HG02763 (cell line): ENCODE results near the gene MISP3.

Experiments used
- ATAC-seq: cut with Tn5 transposase; IDR thresholded peaks from one replicate; pipeline ENCODE4 v1.9.1; 2021; ENCODE audit warnings: mild to moderate bottlenecking, moderate library complexity; ENCODE audit not compliant: unreplicated experiment

The MISP3 gene

DNA sequence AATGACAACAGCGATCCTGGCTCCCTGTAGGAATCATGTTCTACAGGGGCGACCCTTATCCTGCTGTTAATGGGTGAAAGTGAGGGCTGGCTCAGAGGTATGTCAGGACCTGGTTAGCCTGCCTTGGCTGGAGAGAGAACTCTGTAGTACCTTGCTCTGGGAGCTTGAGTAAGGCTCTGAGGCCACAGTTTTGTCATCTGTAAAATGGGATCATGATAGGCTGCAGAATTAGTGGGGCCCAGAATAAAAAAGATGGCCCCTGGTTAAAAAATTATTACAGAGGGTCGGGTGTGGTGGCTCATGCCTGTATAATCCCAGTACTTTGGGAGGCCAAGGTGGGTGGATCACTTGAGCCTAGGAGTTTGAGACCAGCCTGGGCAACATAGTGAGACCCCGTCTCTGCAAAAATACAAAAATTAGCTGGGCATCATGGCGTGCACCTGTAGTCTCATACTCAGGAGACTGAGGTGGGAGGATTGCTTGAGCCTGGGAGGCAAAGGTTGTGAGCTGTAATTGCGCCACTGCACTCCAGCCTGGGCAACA, 28.5 kb downstream of the MISP3 start:
- no peak for ATAC-seq

DNA sequence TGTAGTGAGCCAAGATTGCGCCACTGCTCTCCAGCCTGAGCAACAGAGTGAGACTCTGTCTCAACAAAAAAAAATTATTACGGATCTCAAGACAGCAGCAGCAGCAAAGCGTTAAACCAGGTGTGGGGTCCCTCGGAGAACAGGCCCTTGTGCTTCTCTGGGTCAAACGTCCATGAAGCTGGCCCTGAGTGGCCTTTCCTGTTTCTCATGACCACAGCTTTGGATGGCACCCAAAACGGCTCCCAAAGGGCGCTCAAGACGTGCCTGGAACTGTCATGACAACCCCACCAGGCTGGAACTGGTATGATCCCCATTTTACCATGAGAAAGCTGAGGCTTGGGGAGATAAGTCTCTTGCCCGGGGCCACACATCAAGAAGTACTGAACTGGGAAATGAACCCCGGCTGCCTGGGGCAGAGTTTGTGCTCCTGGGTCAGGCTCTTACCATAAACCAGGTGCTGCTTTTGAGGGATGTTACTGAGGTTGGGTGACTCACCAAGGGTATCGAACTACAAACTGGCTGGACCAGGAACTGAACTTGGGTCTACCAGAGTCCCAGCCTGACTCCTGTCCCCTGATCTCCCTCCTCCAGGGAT, 29.6 kb downstream of the MISP3 start:
- ATAC-seq, result no peak

DNA sequence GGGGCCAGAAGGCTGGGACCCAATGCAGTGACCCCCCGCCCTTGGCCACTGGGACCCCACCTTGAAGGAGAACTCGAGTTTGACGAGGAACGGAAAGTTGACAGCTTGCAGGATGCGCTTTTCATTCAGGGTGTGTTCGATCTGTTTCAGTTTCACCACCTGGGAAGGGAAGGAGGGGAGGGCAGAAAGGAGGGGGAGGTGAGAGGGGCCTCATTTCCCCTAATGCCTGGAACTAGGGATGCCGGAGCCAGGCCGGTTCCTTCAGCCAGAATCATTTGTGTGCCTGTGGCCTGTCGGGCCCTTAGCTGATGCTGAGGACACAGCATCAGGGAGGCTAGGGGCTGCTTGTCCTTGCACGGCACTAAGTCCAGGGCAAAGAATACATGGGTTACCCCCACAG, 30.2 kb downstream of the MISP3 start:
- no peak for ATAC-seq

DNA sequence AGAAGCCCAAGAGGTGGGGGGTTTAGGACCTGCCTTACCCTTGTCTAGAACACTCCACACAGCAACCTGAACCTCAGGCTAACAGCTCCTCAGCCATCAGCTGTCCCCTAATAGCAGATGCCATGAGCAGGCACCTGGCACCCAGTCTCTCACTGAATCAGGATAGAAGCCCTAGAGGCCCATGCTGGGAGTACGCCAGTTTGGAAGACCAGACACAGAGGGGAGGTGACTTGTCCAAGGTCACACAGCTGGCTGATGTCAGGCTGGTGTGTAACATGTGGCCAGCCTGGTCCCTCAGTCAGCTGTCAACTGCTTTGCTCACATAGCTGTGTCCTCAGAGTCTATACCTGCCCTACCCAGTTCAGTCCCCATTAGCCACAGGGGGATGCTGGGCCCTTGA, 30.7 kb downstream of the MISP3 start:
- no peak for ATAC-seq

DNA sequence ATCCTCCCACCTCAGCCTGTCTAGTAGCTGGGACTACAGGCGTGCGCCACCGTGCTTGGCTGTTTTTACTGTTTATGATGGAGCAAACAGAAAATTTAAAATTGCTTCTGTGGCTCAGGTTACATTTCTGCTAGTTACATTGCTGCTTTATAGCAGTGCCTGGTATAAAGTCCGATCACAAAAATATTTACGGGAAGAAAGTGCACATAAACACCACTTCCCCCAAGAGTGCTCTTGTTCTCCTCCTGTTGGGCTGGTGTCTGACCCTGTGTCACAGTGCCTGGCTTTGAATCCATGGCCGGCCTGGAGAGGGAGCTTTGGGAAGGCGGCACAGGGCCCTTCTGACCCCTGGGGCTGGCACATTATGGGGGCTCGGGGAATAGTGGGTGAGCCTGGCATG, 33.1 kb downstream of the MISP3 start:
- ATAC-seq, result no peak

DNA sequence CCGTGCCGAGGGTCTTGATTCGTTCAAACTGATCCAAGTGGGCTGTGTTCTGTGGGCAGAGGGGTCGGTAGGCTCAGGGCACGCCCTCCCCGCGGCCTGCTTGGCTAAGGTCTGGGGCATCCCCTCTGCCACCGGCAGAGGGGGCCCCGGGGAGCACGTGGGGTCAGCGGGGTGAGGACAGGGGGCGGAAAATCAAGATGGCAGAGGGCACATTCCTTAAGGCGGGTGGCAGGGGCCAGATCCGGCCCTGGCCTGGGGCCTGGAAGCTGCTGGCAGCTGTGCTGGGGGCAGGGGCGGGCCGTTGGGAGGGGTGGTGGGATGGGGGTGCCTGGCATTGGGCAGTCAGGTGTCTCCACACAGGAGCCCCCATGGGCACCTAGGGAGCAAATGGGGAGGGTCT, 34.3 kb downstream of the MISP3 start:
- ATAC-seq, result no peak

DNA sequence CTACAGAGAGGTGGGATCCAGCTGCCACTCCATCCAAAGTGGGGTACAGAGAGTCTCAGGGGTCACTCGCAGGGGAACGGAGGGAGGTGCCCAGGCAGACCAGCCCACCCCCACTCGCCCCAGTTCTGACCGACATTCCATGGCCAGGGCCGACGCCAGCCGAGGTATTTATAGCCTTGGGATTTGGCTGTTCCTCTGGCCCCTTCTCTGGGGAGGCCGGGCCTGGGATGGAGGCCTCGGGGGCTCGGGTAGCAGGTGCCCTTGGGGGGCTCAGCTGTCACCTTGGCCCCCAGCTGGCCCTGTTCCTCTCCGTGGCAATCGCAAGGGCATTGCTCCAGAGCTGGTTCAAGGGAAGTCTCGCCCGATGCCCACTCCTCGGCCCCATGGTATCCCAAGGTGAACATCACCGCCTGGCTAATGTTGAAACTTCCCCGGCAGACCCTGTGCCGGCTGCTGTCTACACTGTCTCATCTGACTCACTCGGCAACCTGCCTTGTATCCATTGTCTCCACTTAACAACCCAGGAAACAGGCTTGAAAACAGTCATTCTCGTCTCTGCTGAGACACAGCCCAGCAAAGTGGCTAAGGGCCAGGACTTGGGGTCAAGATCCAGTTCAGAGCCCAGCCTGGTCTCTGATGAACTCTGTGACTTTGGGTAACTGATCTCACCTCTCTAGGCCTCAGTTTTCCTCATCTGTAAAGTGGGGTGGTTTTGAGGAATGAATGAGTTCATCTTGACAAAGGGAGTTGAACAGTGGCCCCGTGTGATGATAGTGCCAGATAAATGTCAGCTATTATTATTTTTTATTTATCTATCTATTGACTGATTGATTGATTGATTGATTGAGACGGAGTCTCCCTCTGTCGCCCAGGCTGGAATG, 35.2 kb downstream of the MISP3 start:
- no peak for ATAC-seq

DNA sequence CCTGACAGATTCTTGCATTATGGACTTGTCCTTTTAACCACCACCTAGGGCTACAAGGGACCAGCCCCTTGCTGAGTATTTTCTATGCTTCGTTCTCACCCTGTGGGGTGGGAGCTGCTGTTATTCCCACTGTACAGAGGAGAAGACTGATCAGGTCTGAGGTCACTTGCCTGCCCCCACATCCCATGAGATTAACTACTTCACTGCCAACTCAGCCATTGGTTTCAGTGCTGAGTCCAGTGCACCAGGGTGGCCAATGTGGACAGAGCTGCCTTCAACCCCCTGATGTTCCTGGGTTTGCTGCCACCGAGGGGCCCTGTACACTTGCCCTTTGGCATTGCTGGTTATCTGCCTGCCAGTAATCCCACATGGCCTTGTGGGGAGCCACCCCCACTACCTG, 38.1 kb downstream of the MISP3 start:
- ATAC-seq, result no peak

DNA sequence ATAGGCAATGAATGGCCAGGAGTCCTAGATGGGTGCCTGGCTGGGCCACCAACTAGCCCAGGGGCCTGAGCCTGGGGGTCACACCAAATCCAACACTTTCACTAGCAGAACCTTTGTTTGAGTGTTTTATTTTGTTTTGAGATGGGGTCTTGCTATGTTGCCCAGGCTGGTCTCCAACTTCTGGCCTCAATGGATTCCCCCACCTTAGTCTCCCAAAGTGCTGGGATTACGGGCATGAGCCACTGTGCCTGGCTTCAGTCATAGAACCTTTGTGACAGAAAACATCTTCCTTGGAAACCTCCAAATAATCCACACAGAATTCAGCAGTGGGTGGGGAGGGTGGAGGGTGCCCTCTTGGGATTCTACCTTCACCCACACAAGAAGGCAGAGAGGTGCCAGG, 38.9 kb downstream of the MISP3 start:
- ATAC-seq, result no peak

DNA sequence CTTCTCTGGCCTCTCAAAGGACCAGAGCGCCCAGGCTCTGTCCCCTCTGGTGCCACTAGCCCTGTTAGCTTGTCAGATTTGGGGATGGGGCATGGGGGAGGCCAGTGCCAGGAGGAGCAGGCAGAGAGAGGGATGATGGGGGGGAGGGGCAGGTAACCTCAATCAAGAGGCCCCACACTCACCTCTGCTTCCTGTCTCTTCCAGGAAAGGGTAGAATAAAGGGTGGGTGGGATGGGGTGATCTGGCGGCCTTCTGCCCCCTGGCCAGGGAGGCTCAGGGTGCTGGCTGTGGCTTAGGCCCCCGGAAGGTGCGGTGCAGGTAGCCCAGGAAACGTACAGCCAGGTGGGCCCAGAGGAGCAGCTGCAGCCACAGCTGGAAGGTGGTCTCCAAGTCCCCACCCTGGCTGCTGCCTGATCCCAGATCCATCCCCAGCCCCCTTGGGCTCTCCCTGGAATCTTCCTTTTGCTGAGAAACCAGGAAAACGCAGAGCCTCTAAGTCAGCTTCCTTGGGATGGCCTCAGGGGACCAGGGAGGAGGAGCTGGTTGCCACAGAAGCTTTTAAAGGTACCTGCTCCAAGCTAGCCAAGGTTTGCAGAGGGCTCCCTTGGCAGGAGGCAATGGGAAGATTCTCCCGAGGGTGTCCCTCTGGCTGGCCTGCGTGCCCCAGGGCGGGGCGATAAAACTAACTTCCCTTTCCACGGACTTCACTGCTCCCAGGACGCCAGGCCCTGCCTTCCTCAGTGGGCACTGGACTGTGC, 39.6 kb downstream of the MISP3 start:
- ATAC-seq, result no peak

DNA sequence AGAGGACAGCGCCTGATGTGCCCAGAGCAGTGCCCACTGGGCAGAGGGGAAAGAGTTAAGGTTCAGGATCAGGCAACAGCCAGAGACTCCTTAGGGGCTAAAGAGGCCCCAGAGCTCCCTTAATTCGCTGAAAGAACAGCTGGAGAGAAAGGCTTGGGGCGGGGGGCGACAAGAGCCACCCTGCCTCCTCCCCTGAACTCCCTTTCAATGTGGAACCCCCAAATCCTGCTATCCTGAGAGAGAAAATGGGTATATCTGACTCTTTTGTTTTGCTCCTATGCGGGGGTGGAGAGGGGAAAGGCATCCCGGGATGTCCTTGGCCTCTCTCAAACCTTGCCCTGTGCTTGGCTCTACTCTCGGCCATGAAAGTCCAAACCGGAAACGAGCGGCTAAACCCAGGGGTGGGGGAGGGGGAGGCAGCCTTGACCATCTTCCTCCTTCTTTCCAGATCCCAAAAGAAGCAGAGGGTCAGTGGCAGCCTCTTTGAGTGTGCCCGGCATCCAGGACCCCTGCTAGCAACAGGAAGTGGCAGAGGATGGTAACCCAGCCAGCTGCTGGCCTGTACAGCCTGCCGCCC, 40.3 kb downstream of the MISP3 start:
- no peak for ATAC-seq

DNA sequence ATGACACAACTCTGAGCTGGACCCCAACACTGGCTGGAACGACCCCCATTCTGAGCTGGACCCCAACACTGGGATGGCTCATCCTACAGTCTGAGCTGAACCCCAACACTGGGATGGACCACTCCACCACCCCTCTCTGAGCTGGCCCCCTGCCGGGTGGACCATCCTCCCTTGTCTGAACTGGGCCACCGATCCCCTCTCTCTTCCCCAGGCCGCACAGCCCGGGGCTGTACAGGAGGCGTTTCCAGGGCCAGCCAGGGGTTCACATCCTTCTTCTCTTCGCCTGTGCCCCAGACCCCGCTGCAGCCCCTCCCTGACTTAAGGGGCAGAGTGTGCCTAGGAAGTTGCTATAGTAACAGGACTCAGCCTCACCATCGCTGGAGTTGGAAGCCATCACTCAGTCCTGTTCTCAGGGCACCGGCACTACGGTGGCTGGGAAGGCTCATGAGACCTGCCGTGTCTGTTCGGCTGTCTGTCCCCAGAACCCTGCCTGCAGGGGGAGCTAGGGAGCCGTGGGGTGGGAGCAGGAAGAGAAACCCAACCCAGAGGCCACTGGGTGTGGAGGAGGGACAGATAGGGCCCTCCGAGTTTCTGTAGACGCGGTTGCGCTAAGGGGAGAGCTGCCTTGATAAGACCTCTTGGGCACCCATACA, 41.3 kb downstream of the MISP3 start:
- ATAC-seq, result no peak

DNA sequence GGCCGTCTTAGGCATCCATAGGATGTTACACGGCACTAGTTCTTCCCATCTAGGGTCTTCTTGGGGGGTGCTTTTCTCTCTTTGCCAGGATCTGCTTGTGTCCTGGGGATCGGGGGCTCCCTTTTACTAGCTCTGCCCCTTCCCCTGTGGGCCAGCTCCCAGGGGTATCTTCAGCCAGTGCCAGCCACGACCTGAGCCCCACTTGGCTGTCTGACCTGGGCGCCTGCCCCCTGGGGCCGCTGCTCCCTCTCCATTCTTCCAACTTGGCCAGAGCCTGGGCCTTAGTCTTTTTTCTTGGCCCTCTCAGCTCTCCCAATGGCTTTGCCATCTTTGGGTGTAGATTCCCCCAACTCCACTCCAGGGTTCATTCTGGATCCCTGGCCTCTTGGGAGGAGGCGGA, 41.9 kb downstream of the MISP3 start:
- no peak for ATAC-seq

DNA sequence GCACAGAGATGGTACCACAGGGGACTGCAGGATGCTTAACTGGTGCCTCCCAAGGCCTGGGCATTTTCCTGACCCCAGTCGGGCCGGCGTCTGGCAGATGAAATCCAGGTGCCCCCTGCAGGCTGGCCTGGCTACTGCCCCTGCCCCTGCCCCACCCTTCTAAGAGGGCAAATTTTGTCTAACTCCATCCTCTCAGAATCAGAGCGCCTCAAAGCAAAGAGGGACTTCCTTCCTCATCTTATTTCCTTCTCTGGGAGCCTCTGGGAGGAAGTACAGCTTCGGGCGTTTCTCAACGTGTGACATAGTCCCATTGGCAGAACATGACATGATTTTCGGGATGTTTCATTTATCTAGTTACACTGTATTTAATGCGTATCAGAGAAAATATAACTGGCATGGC, 42.3 kb downstream of the MISP3 start:
- ATAC-seq, result no peak

DNA sequence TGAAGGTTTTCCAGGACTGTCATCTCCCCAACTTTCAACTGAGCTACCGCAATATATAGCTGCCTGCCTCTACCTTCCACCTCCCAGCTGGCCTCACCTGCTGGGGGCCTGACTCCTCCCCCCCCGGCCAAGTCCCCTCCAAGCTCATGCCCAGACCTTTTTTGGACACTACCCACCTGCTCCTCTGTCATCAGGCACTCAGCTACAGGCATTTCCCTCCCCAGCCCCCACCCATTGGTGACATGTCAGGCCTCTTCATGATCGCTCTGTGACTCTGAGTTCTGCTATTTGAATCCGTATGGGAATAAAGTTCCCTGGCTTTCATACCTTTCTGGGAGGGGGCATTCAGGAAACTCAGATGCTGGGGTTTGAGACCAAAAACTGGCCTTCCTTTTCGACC, 43.2 kb downstream of the MISP3 start:
- ATAC-seq, result no peak

DNA sequence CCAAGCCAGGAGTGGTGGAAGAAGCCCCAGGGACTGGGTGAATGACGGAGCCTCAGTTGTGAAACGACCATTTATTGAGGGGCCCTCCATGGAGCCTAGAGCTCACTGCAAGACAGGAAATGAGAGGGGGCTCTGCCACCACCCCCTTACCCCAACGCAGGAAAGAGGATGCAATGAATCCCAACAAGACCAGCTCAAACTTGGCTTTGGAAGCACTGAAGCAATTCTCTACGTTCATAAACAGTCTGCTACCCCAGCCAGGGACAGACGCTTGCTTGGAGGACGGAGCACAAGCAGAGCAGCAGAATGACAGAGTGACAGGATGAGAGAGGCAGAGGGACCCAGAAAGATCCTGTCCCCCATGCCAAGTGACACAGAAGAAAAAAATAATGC, 43.9 kb downstream of the MISP3 start:
- ATAC-seq, result no peak

DNA sequence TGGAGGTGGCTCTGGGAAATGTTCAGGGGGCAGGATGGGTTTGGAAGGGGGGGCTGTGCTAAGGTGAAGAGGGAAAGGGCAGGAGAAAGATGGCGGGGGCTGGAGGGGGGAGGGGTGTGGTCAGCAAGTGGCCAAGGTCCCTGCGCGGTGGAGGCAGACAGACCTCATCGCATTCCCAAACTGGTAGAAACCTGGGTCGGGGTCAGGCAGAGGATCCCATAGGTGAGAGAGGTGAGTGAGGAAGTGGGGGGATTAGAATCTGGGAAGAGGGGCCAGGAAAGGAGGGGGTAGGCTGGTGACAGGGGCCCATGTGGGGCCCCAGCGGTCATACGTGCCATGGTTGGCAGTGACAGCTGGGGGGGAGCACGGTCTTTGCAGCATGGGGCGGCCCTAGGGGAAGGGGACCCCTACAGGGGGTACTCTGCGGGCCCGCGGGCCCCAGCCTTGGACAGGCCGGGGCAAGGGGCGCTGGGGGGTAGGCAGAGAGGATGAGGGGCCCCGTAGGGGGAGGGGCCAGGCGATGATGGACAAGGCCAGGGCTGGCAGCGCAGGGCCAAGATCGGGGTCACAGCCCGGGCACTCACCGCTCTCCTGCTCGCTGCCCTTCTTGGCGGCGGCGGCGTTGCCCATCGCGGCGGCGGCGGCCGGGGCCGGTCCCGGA, 44.5 kb downstream of the MISP3 start:
- ATAC-seq, result peak; percentile 7

DNA sequence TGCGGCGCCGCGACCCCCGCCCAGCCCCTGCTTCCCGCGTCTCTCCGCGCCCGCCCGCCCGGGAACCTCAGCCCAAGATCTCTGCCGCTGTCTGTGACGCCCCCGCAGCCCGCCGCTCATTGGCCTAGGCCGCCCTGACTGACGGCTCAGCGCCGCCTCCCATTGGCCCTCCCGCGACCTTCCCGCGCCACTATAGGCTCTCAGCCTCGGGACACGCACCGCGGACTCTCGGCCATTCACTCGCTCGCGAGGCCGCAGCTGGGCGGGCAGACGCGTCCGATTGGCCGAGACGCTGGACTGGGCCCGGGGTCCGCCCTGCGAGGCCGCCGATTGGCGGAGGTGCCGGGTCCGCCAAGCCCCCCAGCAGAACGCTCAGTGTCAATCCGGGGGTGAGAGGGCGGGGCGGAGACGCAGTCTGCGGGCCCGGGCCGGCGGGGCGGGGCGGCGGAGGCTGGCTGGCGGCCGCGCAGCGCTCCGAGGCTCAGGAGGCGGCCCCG, 45.1 kb downstream of the MISP3 start, which contains the start of gene PRKACA:
Gene PRKACA (minus strand): TSS at position 95 of the 497 bp plus-strand sequence. CDS start 215 bp downstream, outside the sequence.
- ATAC-seq, result peak; percentile 89

DNA sequence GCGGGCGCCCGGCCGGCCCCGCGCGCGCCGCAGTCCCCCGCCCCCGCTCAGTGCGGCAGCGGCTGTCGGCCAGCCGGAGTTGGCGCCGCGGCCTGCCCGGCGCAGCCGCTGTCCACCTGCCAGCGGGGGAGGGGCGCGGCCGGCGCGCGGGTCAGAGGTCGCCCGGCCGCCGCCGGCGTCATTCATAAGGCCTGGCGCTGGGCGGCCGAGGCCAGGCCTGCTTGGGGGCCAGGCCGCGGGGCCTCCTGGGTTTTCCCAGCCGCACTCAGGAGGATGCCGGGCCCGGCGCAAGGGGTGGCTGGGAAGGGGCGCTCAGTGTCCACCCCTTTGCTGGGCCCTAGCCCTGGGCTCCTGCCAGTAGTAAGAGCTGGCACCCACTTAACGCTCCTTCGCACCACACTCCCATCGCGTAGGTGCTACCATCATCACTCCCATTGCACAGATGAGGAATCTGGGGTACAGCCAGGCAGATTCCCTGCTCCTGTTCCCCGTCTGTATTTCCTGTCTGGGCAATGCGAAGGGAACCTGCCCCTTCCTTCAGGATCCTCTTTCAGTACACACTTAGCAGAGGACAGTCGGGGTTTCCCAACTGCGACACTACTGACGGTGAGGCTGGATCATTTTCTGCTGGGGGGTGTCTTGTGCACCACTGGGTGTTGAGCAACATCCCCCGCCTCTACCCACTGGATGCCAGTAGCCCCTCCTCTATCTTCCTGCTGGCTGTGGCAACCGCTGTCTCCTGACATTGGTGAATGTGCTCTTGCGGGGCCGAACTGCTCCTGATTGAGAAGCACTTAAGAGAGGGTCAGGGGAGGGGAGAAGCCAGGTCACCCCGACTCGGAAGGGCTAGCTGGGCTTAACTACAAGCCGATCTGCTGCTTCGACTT, 45.8 kb downstream of the MISP3 start:
- no peak for ATAC-seq
